H1 (cell line): ENCODE measurements around the gene RIMS3.

ENCODE experiments used
- ATF2 ChIP-seq: IDR thresholded peaks from 2 replicates; pipeline ENCODE4 v1.6.1; 2012; ENCODE audit warnings: low read length, inconsistent platforms
- ATF3 ChIP-seq: IDR thresholded peaks from 2 replicates; pipeline ENCODE4 v1.6.1; 2011; ENCODE audit warnings: low read depth, mild to moderate bottlenecking, low read length; ENCODE audit not compliant: insufficient read depth
- BCL11A ChIP-seq, 2 experiments: IDR thresholded peaks; one replicate each; pipeline ENCODE4 v1.6.1; 2011; ENCODE audit warnings: low read depth in 2 of 2, low read length in 2 of 2, mild to moderate bottlenecking in 2 of 2
- CBX5 ChIP-seq: fragments of 300-800, 300-1000 bp; sonication (generic); IDR thresholded peaks from 2 replicates; pipeline ENCODE4 v1.7.1; 2016; ENCODE audit warnings: antibody characterized with exemption, low read length, low read depth
- CHD7 ChIP-seq: fragments of 300-600 bp; sonication (generic); IDR thresholded peaks from 2 replicates; pipeline ENCODE4 v1.7.1; 2012; ENCODE audit warnings: low read length, moderate library complexity, mild to moderate bottlenecking, inconsistent platforms; ENCODE audit not compliant: insufficient replicate concordance
- CTCF ChIP-seq, 3 experiments: IDR thresholded peaks; 1 replicate in 2 of 3; 2 replicates in 1 of 3; pipeline versions ENCODE4 v1.5.1 to v1.6.1; 2011; ENCODE audit warnings: low read length in 3 of 3, mild to moderate bottlenecking in 3 of 3, inconsistent platforms in 2 of 3, low read depth in 1 of 3, moderate library complexity in 1 of 3; ENCODE audit not compliant: insufficient read depth in 1 of 3; ENCODE audit errors: control extremely low read depth in 1 of 3
- KDM1A ChIP-seq: fragments of 200-600, 300-600 bp; sonication (generic); IDR thresholded peaks from 2 replicates; pipeline ENCODE4 v1.7.1; 2016; ENCODE audit warnings: mild to moderate bottlenecking, low read length, borderline replicate concordance
- POLR2AphosphoS5 ChIP-seq: IDR thresholded peaks from 2 replicates; pipeline ENCODE4 v1.6.1; 2011; ENCODE audit warnings: low read depth, low read length
- TCF12 ChIP-seq: IDR thresholded peaks from 2 replicates; pipeline ENCODE4 v1.6.1; 2011; ENCODE audit warnings: low read depth, mild to moderate bottlenecking, low read length

GRCh38 chr1:40658751-40659648 is 6.5 kb downstream of the RIMS3 start:
- TF ChIP-seq CTCF (IDR thresholded peaks at IDR 0.05; ENCODE audit: control extremely low read depth in 1 of 3, insufficient read depth in 1 of 3, low read depth in 1 of 3, low read length in 3 of 3), result no peak
- TF ChIP-seq KDM1A, result no peak
- TF ChIP-seq ATF2, result no peak
- TF ChIP-seq CBX5, result no peak
- no peak for TF ChIP-seq POLR2AphosphoS5
- TF ChIP-seq ATF3, result no peak
- no peak for TF ChIP-seq TCF12
- TF ChIP-seq CHD7, result no peak
- no peak for TF ChIP-seq BCL11A (IDR thresholded peaks at IDR 0.05; ENCODE audit: low read depth in 2 of 2, low read length in 2 of 2)
